HG02623 (cell line): ENCODE measurements around the gene CSTPP1.
"Not testable (repeated sequence)": the region's sequence is repeated elsewhere in the genome, so short reads cannot be mapped to it uniquely, and the experiment has no call there.

Experiments
- ATAC-seq: cut with Tn5 transposase; IDR thresholded peaks from one replicate; pipeline ENCODE4 v1.9.1; 2021; ENCODE audit warnings: moderate library complexity; ENCODE audit not compliant: unreplicated experiment

CSTPP1 gene

GRCh38 chr11:47034091-47034490, 97.5 kb downstream of the CSTPP1 start:
- no peak for ATAC-seq

GRCh38 chr11:47035108-47035507, 98.5 kb downstream of the CSTPP1 start:
- ATAC-seq: no peak

GRCh38 chr11:47044119-47044518, 107.6 kb downstream of the CSTPP1 start:
- ATAC-seq: no peak

- no peak for ATAC-seq
Observed at GRCh38 chr11:47047972-47048371, 111.4 kb downstream of the CSTPP1 start.

GRCh38 chr11:47050284-47050683, 113.7 kb downstream of the CSTPP1 start:
- no peak for ATAC-seq

GRCh38 chr11:47051217-47051616, 114.7 kb downstream of the CSTPP1 start:
- no peak for ATAC-seq

GRCh38 chr11:47052165-47052564, 115.6 kb downstream of the CSTPP1 start:
- no peak for ATAC-seq

GRCh38 chr11:47052576-47052975, 116.0 kb downstream of the CSTPP1 start:
- ATAC-seq: no peak

- no peak for ATAC-seq
Observed at GRCh38 chr11:47055534-47055933, 119.0 kb downstream of the CSTPP1 start.

- ATAC-seq: no peak
Observed at GRCh38 chr11:47056261-47056915, 119.8 kb downstream of the CSTPP1 start.

GRCh38 chr11:47057365-47057764, 120.8 kb downstream of the CSTPP1 start:
- no peak for ATAC-seq

GRCh38 chr11:47060807-47061206, 124.2 kb downstream of the CSTPP1 start:
- no peak for ATAC-seq

- ATAC-seq: no peak
Observed at GRCh38 chr11:47061429-47062178, 125.0 kb downstream of the CSTPP1 start.

- no peak for ATAC-seq
Observed at GRCh38 chr11:47062736-47063135, 126.2 kb downstream of the CSTPP1 start.

GRCh38 chr11:47067401-47067800, 130.8 kb downstream of the CSTPP1 start:
- ATAC-seq: no peak

- ATAC-seq: no peak
Observed at GRCh38 chr11:47070769-47071168, 134.2 kb downstream of the CSTPP1 start.

GRCh38 chr11:47071341-47071740, 134.8 kb downstream of the CSTPP1 start:
- ATAC-seq: no peak

GRCh38 chr11:47071791-47072261, 135.3 kb downstream of the CSTPP1 start:
- ATAC-seq: no peak

- no peak for ATAC-seq
Observed at GRCh38 chr11:47078751-47079521, 142.4 kb downstream of the CSTPP1 start.

GRCh38 chr11:47080775-47081174, 144.2 kb downstream of the CSTPP1 start:
- not testable (repeated sequence) for ATAC-seq

GRCh38 chr11:47083913-47084312, 147.4 kb downstream of the CSTPP1 start:
- ATAC-seq: no peak

- ATAC-seq: no peak
Observed at GRCh38 chr11:47087801-47088200, 151.2 kb downstream of the CSTPP1 start.
